Coronary artery (tissue), 2 donors: Measurements from ENCODE around the gene SLC22A14.

Source experiments
- DNase-seq: peaks from one replicate; pipeline ENCODE4 v3.0.0-alpha.2; 2017; ENCODE audit warnings: low spot score
- H3K27ac ChIP-seq, 2 donors: fragments of 200-600 bp; sonication (generic); one replicate each; pipeline ENCODE4 v1.5.1; 2016 to 2019
- H3K4me3 ChIP-seq: fragments of 200-600 bp; sonication (generic); 2 replicates; pipeline ENCODE4 v1.5.1; 2016; ENCODE audit warnings: mild to moderate bottlenecking, moderate library complexity
- CTCF ChIP-seq: fragments of 200-600 bp; sonication (generic); IDR thresholded peaks from one replicate; pipeline ENCODE4 v1.5.1; 2019; ENCODE audit warnings: antibody characterized with exemption

Gene SLC22A14

GRCh38 chr3:38313263-38313662 is 31.2 kb downstream of the SLC22A14 start:
- no peak for DNase-seq
- Histone ChIP-seq H3K27ac (no peak overlapping the region), H3K4me3 (no peak overlapping the region)
- no peak for TF ChIP-seq CTCF

DNA sequence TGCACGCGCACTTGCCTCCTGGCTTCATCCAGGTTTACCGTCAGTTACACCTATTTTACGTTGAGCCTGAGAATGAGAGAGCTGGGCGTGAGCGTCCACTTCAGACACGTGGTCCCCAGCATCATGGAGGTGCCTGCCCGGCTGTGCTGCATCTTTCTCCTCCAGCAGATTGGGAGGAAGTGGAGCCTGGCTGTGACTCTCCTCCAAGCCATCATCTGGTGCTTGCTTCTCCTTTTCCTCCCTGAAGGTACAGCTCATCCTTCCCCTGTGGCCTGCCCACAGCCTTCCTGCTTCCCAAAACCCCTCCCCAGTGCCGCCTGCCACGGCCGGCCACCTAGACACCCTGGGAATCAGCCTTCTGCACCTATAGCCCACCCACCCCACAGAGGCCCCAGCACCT is 31.6 kb downstream of the SLC22A14 start:
- no peak overlapping the region for H3K4me3 ChIP-seq
- no peak for DNase-seq
- no peak for TF ChIP-seq CTCF

GRCh38 chr3:38314112-38314763 is 32.1 kb downstream of the SLC22A14 start:
- Histone ChIP-seq H3K4me3 (no peak overlapping the region), H3K27ac (no peak overlapping the region)
- TF ChIP-seq CTCF: no peak
- no peak for DNase-seq

More for the DNA sequence above, 31.6 kb downstream of the SLC22A14 start:
- no peak overlapping the region for H3K27ac ChIP-seq

DNA sequence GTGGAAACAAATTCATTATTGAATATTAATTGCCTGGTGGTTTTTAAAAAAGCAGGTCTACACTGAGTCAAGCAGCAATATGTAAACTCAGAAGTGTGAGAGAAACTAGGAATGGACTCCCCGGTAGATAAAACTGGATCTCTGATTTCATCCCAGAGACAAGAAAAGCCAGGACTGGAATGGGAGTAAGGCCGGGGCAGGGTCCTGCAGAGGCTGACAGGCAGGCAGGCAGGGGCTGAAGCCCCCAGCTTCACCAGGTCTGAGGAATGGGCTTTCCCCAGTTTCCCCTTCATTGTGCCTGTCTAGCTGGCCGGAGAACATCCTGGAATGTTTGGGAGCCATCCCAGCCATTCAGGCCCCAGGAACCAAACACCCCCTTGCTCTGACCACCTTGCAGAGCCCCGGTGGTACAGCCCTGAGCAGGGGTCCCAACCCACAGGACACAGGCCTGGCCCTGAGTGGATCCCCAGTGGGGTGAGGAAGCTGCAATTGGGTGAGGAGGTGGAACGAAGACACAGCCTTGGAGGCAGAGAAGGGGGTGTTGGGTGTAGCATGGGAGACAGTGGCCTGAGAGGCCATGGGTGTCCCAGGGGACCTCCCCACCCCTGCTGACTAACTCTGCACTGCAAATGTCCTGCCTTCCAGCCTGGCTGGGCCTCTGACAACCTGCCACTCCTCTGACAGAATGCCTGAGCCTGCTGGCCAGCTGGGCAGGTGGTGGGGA is 32.8 kb downstream of the SLC22A14 start:
- no peak overlapping the region for H3K27ac ChIP-seq
- TF ChIP-seq CTCF: no peak
- H3K4me3 ChIP-seq: no peak overlapping the region
- no peak for DNase-seq

DNA sequence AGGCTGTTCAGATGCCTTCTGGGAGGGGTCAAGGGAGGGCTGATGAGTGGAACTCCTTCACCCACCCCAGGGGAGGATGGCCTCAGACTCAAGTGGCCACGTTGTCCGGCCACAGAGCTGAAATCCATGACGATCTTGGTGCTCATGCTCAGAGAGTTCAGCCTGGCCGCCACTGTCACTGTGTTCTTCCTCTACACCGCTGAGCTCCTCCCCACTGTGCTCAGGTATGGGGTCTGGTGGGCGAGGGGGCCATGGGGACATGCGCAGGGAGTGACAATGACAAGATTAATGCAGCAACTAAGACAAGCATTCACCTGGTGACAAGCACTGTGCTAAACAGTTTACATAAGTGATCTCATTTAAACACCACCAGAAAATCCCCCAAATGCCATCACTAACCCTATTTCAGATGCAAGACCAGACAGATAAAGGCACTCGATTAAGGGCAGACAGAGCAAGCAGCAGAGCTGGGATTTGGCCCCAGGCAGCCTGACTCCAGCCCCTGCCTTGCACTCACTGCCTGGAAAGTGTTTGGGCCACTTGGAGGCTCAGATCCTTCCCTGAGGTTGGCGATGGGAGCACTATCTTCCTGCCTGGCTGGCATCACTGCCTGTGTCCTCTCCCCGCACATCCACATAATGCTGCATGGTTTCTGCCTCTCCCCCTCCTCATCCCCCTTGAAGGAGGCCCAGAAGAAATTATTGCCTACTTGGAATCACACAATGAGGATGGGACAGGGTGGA is 33.6 kb downstream of the SLC22A14 start:
- no peak overlapping the region for H3K27ac ChIP-seq
- DNase-seq: no peak
- no peak for TF ChIP-seq CTCF
- H3K4me3 ChIP-seq: no peak overlapping the region

GRCh38 chr3:38316356-38317191 is 34.5 kb downstream of the SLC22A14 start:
- Histone ChIP-seq H3K27ac (no peak overlapping the region), H3K4me3 (no peak overlapping the region)
- DNase-seq: no peak
- TF ChIP-seq CTCF: no peak
